HCT116 (cell line): ENCODE measurements around the gene PFKP. TPM values are rescaled to one million over a fixed set of nuclear protein-coding genes. Genes with fewer than 3 reads are reported as not detected.

Source experiments
- ATAC-seq: fragments of 200-7000 bp; cut with Tn5 transposase; 2 replicates; pipeline ENCODE4 v1.9.1; 2020; ENCODE audit warnings: mild to moderate bottlenecking, moderate library complexity
- BruUV-seq: library from RNA; stranded (reverse); fragments of 400-500 nt; replicated peaks from 2 replicates; lab custom pipeline; 2021; lab: Mats Ljungman, UMichigan
- CTCF ChIA-PET: fragments of 300-600 bp; sonication (Branson Sonifier 250); formaldehyde crosslinking; loops from one replicate; lab custom pipeline; 2021; ENCODE audit warnings: antibody characterized with exemption; lab: Charles Lee
- POLR2A ChIA-PET: fragments of 300-600, 350-600 bp; sonication (Branson Sonifier 250); formaldehyde crosslinking; loops from one replicate; lab custom pipeline; 2021; ENCODE audit warnings: antibody characterized with exemption; lab: Charles Lee
- RAD21 ChIA-PET, 2 experiments: fragments of 300-600 bp; sonication (Branson Sonifier 250); formaldehyde crosslinking; loops; one replicate each; lab custom pipeline; 2023; ENCODE audit warnings: low total read pairs in 2 of 2; ENCODE audit not compliant: uncharacterized antibody in 2 of 2, unreplicated experiment in 2 of 2, low non-redundant PET in 1 of 2; lab: Charles Lee
- DNase-seq: peaks from one replicate; pipeline ENCODE4 v3.0.0-alpha.2; 2010; ENCODE audit warnings: low read depth, low spot score
- H2AFZ ChIP-seq: fragments of 200-600 bp; shearing (Covaris generic), sonication (generic); 2 replicates; pipeline ENCODE4 v1.6.1; 2017; ENCODE audit warnings: low read depth, mixed run types, mixed read lengths, antibody characterized with exemption, low read length; ENCODE audit not compliant: poor library complexity, severe bottlenecking
- H3K27ac ChIP-seq: 2 replicates; pipeline ENCODE4 v1.5.1; 2012; ENCODE audit warnings: low read depth, low read length
- H3K27me3 ChIP-seq: fragments of 200-600 bp; sonication (generic); 2 replicates; pipeline ENCODE4 v1.6.1; 2016; ENCODE audit warnings: mixed run types, low read length, mixed read lengths; ENCODE audit not compliant: insufficient read depth
- H3K36me3 ChIP-seq, 2 experiments: fragments of 200-500 bp in 1 of 2; fragments of 200-600 bp in 1 of 2; sonication (Bioruptor generic) in 1 of 2; sonication (generic) in 1 of 2; 2 replicates each; pipeline versions ENCODE4 v1.5.1 to v1.6.1; 2014 to 2016; ENCODE audit warnings: low read length in 2 of 2, inconsistent platforms in 1 of 2, mixed read lengths in 1 of 2, mixed run types in 1 of 2; ENCODE audit not compliant: insufficient read depth in 2 of 2, control insufficient read depth in 1 of 2
- H3K4me1 ChIP-seq, 2 experiments: fragments of 200-600 bp in 1 of 2; sonication (generic) in 1 of 2; 2 replicates each; pipeline versions ENCODE4 v1.5.1 to v1.6.1; 2012 to 2017; ENCODE audit warnings: low read length in 2 of 2, inconsistent platforms in 1 of 2, mild to moderate bottlenecking in 1 of 2, mixed read lengths in 1 of 2, mixed run types in 1 of 2, moderate library complexity in 1 of 2; ENCODE audit not compliant: insufficient read depth in 2 of 2, control insufficient read depth in 1 of 2
- H3K4me2 ChIP-seq: fragments of 200-600 bp; sonication (generic); 2 replicates; pipeline ENCODE4 v1.6.1; 2017; ENCODE audit warnings: mixed run types, low read length, mixed read lengths
- H3K4me3 ChIP-seq, 2 experiments: fragments of 200-600 bp in 1 of 2; sonication (generic) in 1 of 2; replicated peaks in 1 of 2; 2 replicates each; pipeline ENCODE4 v1.5.1; 2011 to 2016; ENCODE audit warnings: low read length in 2 of 2, control low read depth in 1 of 2, low read depth in 1 of 2, mild to moderate bottlenecking in 1 of 2, mixed read lengths in 1 of 2, mixed run types in 1 of 2
- H3K79me2 ChIP-seq: fragments of 200-600 bp; sonication (generic); 2 replicates; pipeline ENCODE4 v1.6.1; 2017; ENCODE audit warnings: mild to moderate bottlenecking, mixed run types, low read length, moderate library complexity, mixed read lengths; ENCODE audit not compliant: insufficient read depth
- H3K9ac ChIP-seq: fragments of 200-600 bp; sonication (generic); 2 replicates; pipeline ENCODE4 v1.6.1; 2016; ENCODE audit warnings: low read length, mixed read lengths
- H3K9me2 ChIP-seq: fragments of 200-600 bp; sonication (generic), shearing (Covaris generic); 2 replicates; pipeline ENCODE4 v1.6.1; 2017; ENCODE audit warnings: mixed run types, mild to moderate bottlenecking, moderate library complexity; ENCODE audit not compliant: insufficient read depth
- H3K9me3 ChIP-seq, 2 experiments: fragments of 200-500 bp in 1 of 2; fragments of 200-600 bp in 1 of 2; sonication (Bioruptor generic) in 1 of 2; sonication (generic) in 1 of 2; 2 replicates each; pipeline ENCODE4 v1.6.1; 2014 to 2017; ENCODE audit warnings: low read length in 2 of 2, mixed read lengths in 2 of 2, inconsistent platforms in 1 of 2, low read depth in 1 of 2, mild to moderate bottlenecking in 1 of 2, mixed run types in 1 of 2, moderate library complexity in 1 of 2; ENCODE audit not compliant: control insufficient read depth in 1 of 2, insufficient read depth in 1 of 2
- H4K20me1 ChIP-seq: fragments of 200-600 bp; sonication (generic), shearing (Covaris generic); 2 replicates; pipeline ENCODE4 v1.6.1; 2017; ENCODE audit warnings: mixed run types, mild to moderate bottlenecking, moderate library complexity; ENCODE audit not compliant: insufficient read depth
- CEBPB ChIP-seq: IDR thresholded peaks from 2 replicates; pipeline ENCODE4 v1.6.1; 2012; ENCODE audit warnings: low read depth
- ELF1 ChIP-seq: IDR thresholded peaks from 2 replicates; pipeline ENCODE4 v1.6.1; 2012; ENCODE audit warnings: low read depth, borderline replicate concordance
- POLR2A ChIP-seq: IDR thresholded peaks from 2 replicates; pipeline ENCODE4 v1.7.0; 2011; ENCODE audit warnings: borderline replicate concordance; ENCODE audit not compliant: insufficient read depth, insufficient read length; ENCODE audit errors: extremely low read depth
- POLR2AphosphoS5 ChIP-seq: IDR thresholded peaks from 2 replicates; pipeline ENCODE4 v1.6.1; 2011; ENCODE audit warnings: mild to moderate bottlenecking, low read depth, low read length, moderate library complexity
- RAD21 ChIP-seq: IDR thresholded peaks from 2 replicates; pipeline ENCODE4 v1.6.1; 2012; ENCODE audit warnings: low read depth, mild to moderate bottlenecking
- SIN3A ChIP-seq: IDR thresholded peaks from 2 replicates; pipeline ENCODE4 v1.6.1; 2012; ENCODE audit warnings: low read depth
- SP1 ChIP-seq: IDR thresholded peaks from 2 replicates; pipeline ENCODE4 v1.6.1; 2012; ENCODE audit warnings: low read depth
- SRF ChIP-seq: IDR thresholded peaks from 2 replicates; pipeline ENCODE4 v1.6.1; 2012; ENCODE audit warnings: low read depth
- YY1 ChIP-seq: IDR thresholded peaks from 2 replicates; pipeline ENCODE4 v1.6.1; 2011; ENCODE audit warnings: low read length, low read depth, moderate library complexity, mild to moderate bottlenecking; ENCODE audit not compliant: insufficient replicate concordance; ENCODE audit errors: extremely low read depth
- intact Hi-C: fragments of 100-400 bp; cut with micrococcal nuclease; formaldehyde crosslinking; loops from 2 replicates; pipeline ENCODE4 v1.10.0; 2022
- total RNA-seq: library from RNA; stranded (reverse); gene quantifications from one replicate; pipeline ENCODE4 v1.2.1, GENCODE V29; 2021; ENCODE audit not compliant: unreplicated experiment
- TF ChIP-seq, protein P1 (sequence below), 3 experiments: fragments of 200-600 bp in 1 of 3; sonication (generic) in 1 of 3; IDR thresholded peaks in 2 of 3; conservative IDR thresholded peaks in 1 of 3; 2 replicates each; pipeline ENCODE4 v1.5.1; 2012 to 2017; ENCODE audit warnings: low read depth in 2 of 3, low read length in 2 of 3, antibody characterized with exemption in 1 of 3, borderline replicate concordance in 1 of 3, control low read depth in 1 of 3, mild to moderate bottlenecking in 1 of 3, mixed read lengths in 1 of 3, mixed run types in 1 of 3, moderate library complexity in 1 of 3; ENCODE audit not compliant: insufficient read depth in 1 of 3
- TF ChIP-seq, protein P2 (sequence below): IDR thresholded peaks from 2 replicates; pipeline ENCODE4 v1.6.1; 2012
- TF ChIP-seq, protein P3 (sequence below): IDR thresholded peaks from 2 replicates; pipeline ENCODE4 v1.6.1; 2012

Gene PFKP
- total RNA-seq, 1 experiment from 2014 or later, result 237 TPM

DNA sequence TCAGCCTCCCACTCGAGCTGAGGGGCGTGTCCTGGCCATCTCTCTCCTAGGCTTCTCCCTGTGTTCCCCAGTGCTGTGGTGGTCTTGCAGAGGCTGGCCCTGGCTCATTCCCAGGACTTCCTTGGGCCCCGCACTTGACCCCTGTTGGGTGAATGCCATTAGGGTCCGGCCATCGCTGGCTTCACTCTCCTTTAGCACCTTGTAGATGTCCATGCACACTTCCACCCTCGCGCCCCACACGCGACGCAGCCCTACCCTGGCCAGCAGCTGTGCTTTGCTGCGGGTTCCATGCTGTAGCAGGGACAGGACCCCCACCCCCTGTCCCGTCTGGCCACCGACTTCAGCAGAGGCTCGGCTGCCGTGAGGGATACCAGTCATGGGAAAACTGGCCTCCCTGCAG is 58.9 kb downstream of the PFKP start:
- no peak overlapping the region for H2AFZ ChIP-seq
- peaks cover 5% of the 10 kb centered on the region; the same call in 1 of the 2 replicates for H3K79me2 ChIP-seq
- TF ChIP-seq, protein P1, sequence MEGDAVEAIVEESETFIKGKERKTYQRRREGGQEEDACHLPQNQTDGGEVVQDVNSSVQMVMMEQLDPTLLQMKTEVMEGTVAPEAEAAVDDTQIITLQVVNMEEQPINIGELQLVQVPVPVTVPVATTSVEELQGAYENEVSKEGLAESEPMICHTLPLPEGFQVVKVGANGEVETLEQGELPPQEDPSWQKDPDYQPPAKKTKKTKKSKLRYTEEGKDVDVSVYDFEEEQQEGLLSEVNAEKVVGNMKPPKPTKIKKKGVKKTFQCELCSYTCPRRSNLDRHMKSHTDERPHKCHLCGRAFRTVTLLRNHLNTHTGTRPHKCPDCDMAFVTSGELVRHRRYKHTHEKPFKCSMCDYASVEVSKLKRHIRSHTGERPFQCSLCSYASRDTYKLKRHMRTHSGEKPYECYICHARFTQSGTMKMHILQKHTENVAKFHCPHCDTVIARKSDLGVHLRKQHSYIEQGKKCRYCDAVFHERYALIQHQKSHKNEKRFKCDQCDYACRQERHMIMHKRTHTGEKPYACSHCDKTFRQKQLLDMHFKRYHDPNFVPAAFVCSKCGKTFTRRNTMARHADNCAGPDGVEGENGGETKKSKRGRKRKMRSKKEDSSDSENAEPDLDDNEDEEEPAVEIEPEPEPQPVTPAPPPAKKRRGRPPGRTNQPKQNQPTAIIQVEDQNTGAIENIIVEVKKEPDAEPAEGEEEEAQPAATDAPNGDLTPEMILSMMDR (IDR thresholded peaks at IDR 0.05 in 2 of 3, conservative IDR thresholded peaks at IDR 0.05 in 1 of 3; ENCODE audit: borderline replicate concordance in 1 of 3, insufficient read depth in 1 of 3, low read depth in 2 of 3, low read length in 2 of 3), result no peak
- TF ChIP-seq RAD21, result no peak
- peaks cover 31% of the 10 kb centered on the region in 2 experiments; a peak in 3 of 4 replicates for H3K36me3 ChIP-seq
- CTCF ChIA-PET, result no interaction called here
- no peak overlapping the region for H3K9ac ChIP-seq
- RAD21 ChIA-PET, result no interaction called here
- no peaks in the 10 kb centered on the region for H3K9me3 ChIP-seq
- no peak for ATAC-seq
- H4K20me1 ChIP-seq, result no peaks in the 10 kb centered on the region
- H3K9me2 ChIP-seq, result no peaks in the 10 kb centered on the region
- no TSS peak for BruUV-seq
- H3K4me2 ChIP-seq, result no peak overlapping the region
- POLR2A ChIA-PET, result no interaction called here
- H3K4me1 ChIP-seq, result no peaks in the 10 kb centered on the region
- no peak overlapping the region for H3K27ac ChIP-seq
- intact Hi-C loops, result no loop called here
- no peak overlapping the region for H3K4me3 ChIP-seq
- no peak for DNase-seq
- no peaks in the 10 kb centered on the region for H3K27me3 ChIP-seq

DNA sequence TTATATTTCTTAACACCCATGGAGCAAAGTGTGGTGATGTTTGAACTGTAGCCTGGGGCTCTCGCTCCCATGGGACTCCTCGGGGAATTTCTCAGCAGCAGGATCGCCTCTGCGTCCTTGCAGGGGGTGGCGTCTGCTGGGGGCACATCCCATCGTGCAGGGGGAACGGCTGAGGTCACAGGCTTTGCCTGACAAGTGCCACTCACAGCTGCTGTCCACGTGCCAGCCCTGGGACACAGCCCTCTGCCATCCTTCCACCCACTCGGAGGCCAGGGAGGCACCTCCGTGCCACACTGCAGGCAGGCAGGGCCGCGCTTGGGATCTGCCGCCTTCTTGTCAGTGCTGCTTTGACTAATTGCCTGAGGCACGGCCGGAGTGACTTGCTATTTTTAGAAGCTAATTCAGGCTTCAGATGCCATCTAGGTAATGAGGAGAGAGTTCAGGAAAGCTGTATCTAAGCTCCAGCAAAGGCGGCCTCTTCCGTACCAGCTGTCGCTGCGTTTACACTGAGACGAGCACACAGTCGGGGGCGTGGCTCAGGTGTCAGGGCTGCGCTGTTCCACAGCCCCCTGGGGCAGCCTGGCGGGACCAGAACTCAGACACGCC is 59.5 kb downstream of the PFKP start:
- H3K4me2 ChIP-seq, result no peak overlapping the region
- H3K4me3 ChIP-seq, result no peak overlapping the region
- H3K9ac ChIP-seq, result no peak overlapping the region
- ChIA-PET RAD21 (no interaction called here), CTCF (no interaction called here), POLR2A (no interaction called here)
- DNase-seq, result no peak
- H3K36me3 ChIP-seq, result peaks cover 31 to 33% of the 10 kb centered on the region in 2 experiments
- no TSS peak for BruUV-seq
- H3K27ac ChIP-seq, result no peak overlapping the region
- intact Hi-C loops, result no loop called here
- H3K4me1 ChIP-seq, result no peaks in the 10 kb centered on the region
- H3K9me2 ChIP-seq, result no peaks in the 10 kb centered on the region
- no peaks in the 10 kb centered on the region for H3K9me3 ChIP-seq
- H3K79me2 ChIP-seq, result peaks cover 4% of the 10 kb centered on the region; the same call in 1 of the 2 replicates
- no peaks in the 10 kb centered on the region for H3K27me3 ChIP-seq
- no peak for ATAC-seq
- H4K20me1 ChIP-seq, result no peaks in the 10 kb centered on the region
- no peak overlapping the region for H2AFZ ChIP-seq
- TF ChIP-seq SIN3A (no peak), POLR2A (no peak), YY1 (no peak), ELF1 (no peak), SP1 (no peak), POLR2AphosphoS5 (no peak), SRF (no peak), CEBPB (no peak)
- TF ChIP-seq, protein P2, sequence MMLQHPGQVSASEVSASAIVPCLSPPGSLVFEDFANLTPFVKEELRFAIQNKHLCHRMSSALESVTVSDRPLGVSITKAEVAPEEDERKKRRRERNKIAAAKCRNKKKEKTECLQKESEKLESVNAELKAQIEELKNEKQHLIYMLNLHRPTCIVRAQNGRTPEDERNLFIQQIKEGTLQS, result no peak
- TF ChIP-seq, protein P3, sequence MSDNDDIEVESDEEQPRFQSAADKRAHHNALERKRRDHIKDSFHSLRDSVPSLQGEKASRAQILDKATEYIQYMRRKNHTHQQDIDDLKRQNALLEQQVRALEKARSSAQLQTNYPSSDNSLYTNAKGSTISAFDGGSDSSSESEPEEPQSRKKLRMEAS, result no peak
- TF ChIP-seq, protein P1 (IDR thresholded peaks at IDR 0.05 in 2 of 3, conservative IDR thresholded peaks at IDR 0.05 in 1 of 3; ENCODE audit: borderline replicate concordance in 1 of 3, insufficient read depth in 1 of 3, low read depth in 2 of 3, low read length in 2 of 3), result no peak
